Endothelial cell of umbilical vein (primary cell): ENCODE data around the gene FPGS. TPM values are rescaled to one million over a fixed set of nuclear protein-coding genes. Genes with fewer than 3 reads are reported as not detected.

ENCODE experiments used
- BruUV-seq: library from RNA; stranded (reverse); fragments of 400-500 nt; replicated peaks from 2 replicates; lab custom pipeline; 2021; lab: Mats Ljungman, UMichigan
- CTCF ChIA-PET: fragments of 300-600, 350-600 bp; sonication (Branson Sonifier 250); formaldehyde crosslinking; loops from one replicate; lab custom pipeline; 2021; ENCODE audit warnings: antibody characterized with exemption, inconsistent platforms; lab: Charles Lee
- POLR2A ChIA-PET: fragments of 300-600, 350-600 bp; sonication (Branson Sonifier 250); formaldehyde crosslinking; loops from one replicate; lab custom pipeline; 2021; ENCODE audit warnings: antibody characterized with exemption, inconsistent platforms; lab: Charles Lee
- DNase-seq: peaks from one replicate; pipeline ENCODE4 v3.0.0-alpha.2; 2011; ENCODE audit warnings: low read depth, low spot score
- FAIRE-seq: peaks from 2 replicates; lab custom pipeline; 2011; peaks lifted over from hg19 to GRCh38; lab: Jason Lieb, UNC
- H2AFZ ChIP-seq: 2 replicates; pipeline ENCODE4 v1.6.0; 2012; ENCODE audit warnings: low read depth, low read length, control low read depth, inconsistent platforms
- H3K27ac ChIP-seq: 2 replicates; pipeline ENCODE4 v1.5.1; 2011; ENCODE audit warnings: low read depth, mild to moderate bottlenecking, control low read depth, low read length, moderate library complexity; ENCODE audit not compliant: insufficient read depth
- H3K27me3 ChIP-seq, 2 experiments: 2 replicates each; pipeline versions ENCODE4 v1.6.0 to v1.6.1; 2011; ENCODE audit warnings: low read length in 2 of 2, mixed read lengths in 1 of 2; ENCODE audit not compliant: control insufficient read depth in 2 of 2, insufficient read depth in 2 of 2
- H3K36me3 ChIP-seq, 2 experiments: 2 replicates in 1 of 2; 3 replicates in 1 of 2; pipeline ENCODE4 v1.5.1; 2011; ENCODE audit warnings: low read length in 2 of 2, mild to moderate bottlenecking in 1 of 2, moderate library complexity in 1 of 2; ENCODE audit not compliant: control insufficient read depth in 2 of 2, insufficient read depth in 2 of 2; ENCODE audit errors: extremely low read depth in 1 of 2
- H3K4me1 ChIP-seq: 3 replicates; pipeline ENCODE4 v1.5.1; 2011; ENCODE audit warnings: mild to moderate bottlenecking, low read length; ENCODE audit not compliant: control insufficient read depth, insufficient read depth; ENCODE audit errors: extremely low read depth
- H3K4me2 ChIP-seq: 2 replicates; pipeline ENCODE4 v1.6.1; 2011; ENCODE audit warnings: low read length, control low read depth, mixed read lengths; ENCODE audit not compliant: insufficient read depth
- H3K4me3 ChIP-seq, 3 experiments: fragments of 200-600 bp in 1 of 3; sonication (generic), shearing (Covaris generic) in 1 of 3; replicated peaks in 1 of 3; 2 replicates each; pipeline ENCODE4 v1.5.1; 2011 to 2016; ENCODE audit warnings: control low read depth in 3 of 3, low read length in 3 of 3, mild to moderate bottlenecking in 2 of 3, inconsistent platforms in 1 of 3, low read depth in 1 of 3, moderate library complexity in 1 of 3; ENCODE audit not compliant: insufficient read depth in 1 of 3
- H3K79me2 ChIP-seq: 2 replicates; pipeline ENCODE4 v1.6.0; 2012; ENCODE audit warnings: low read length, inconsistent platforms; ENCODE audit not compliant: control insufficient read depth, insufficient read depth
- H3K9ac ChIP-seq: replicated peaks from 2 replicates; pipeline ENCODE3; 2011; ENCODE audit warnings: low read length, control low read depth; ENCODE audit not compliant: insufficient read depth; ENCODE audit errors: extremely low read depth
- H3K9me1 ChIP-seq: replicated peaks from 3 replicates; pipeline ENCODE4 v1.6.0; 2011; ENCODE audit warnings: mild to moderate bottlenecking, low read length; ENCODE audit not compliant: control insufficient read depth, insufficient read depth; ENCODE audit errors: extremely low read depth
- H3K9me3 ChIP-seq: replicated peaks from 2 replicates; pipeline ENCODE4 v1.5.1; 2012; ENCODE audit warnings: low read length, inconsistent platforms; ENCODE audit not compliant: control insufficient read depth, insufficient read depth
- H4K20me1 ChIP-seq: replicated peaks from 2 replicates; pipeline ENCODE3; 2011; ENCODE audit warnings: mild to moderate bottlenecking, low read length; ENCODE audit not compliant: control insufficient read depth, insufficient read depth; ENCODE audit errors: extremely low read depth
- CTCF ChIP-seq, 2 donors: IDR thresholded peaks; 1 replicate in 1 of 2; 2 replicates in 1 of 2; pipeline ENCODE4 v1.5.1; 2011; ENCODE audit warnings: low read length in 2 of 2, mild to moderate bottlenecking in 2 of 2, moderate library complexity in 2 of 2, control low read depth in 1 of 2, inconsistent platforms in 1 of 2, low read depth in 1 of 2; ENCODE audit not compliant: insufficient read depth in 1 of 2; ENCODE audit errors: extremely low read depth in 1 of 2
- FOS ChIP-seq: IDR thresholded peaks from 2 replicates; pipeline ENCODE4 v1.6.1; 2011; ENCODE audit warnings: mild to moderate bottlenecking, low read length, moderate library complexity, borderline replicate concordance; ENCODE audit not compliant: insufficient read depth
- GATA2 ChIP-seq: IDR thresholded peaks from 2 replicates; pipeline ENCODE4 v1.7.0; 2011; ENCODE audit warnings: low read depth, mild to moderate bottlenecking, moderate library complexity, mixed read lengths, low read length; ENCODE audit not compliant: insufficient read length, insufficient read depth
- JUN ChIP-seq: IDR thresholded peaks from 2 replicates; pipeline ENCODE4 v1.6.1; 2011; ENCODE audit warnings: borderline replicate concordance, low read depth; ENCODE audit not compliant: insufficient read length, insufficient read depth
- MAX ChIP-seq: IDR thresholded peaks from 2 replicates; pipeline ENCODE4 v1.6.1; 2011; ENCODE audit not compliant: insufficient read depth, insufficient read length
- MYC ChIP-seq: IDR thresholded peaks from one replicate; pipeline ENCODE4 v1.6.1; 2011; ENCODE audit warnings: mild to moderate bottlenecking, low read depth, low read length
- POLR2A ChIP-seq: IDR thresholded peaks from 2 replicates; pipeline ENCODE4 v1.6.1; 2012; ENCODE audit warnings: low read depth, mild to moderate bottlenecking, control low read depth, low read length
- dilution Hi-C: fragments of 300-500 bp; cut with MboI; formaldehyde crosslinking; loops from one replicate; pipeline ENCODE4 v1.15.0; 2019; ENCODE audit warnings: low sequenced_read_pairs; ENCODE audit not compliant: extremely low pct_ligation_motif_present
- intact Hi-C: fragments of 100-400 bp; cut with micrococcal nuclease; formaldehyde crosslinking; loops from one replicate; pipeline ENCODE4 v1.10.0; 2022
- polyA plus RNA-seq, 4 experiments: library from polyadenylated mRNA; depleted of rRNA in 3 of 4; stranded (reverse) in 3 of 4; unstranded in 1 of 4; fragments of >200 nt; gene quantifications; 2 replicates each; pipeline versions ENCODE4 v1.2.1 to v1.2.3, GENCODE V29; 2011 to 2012; ENCODE audit warnings: missing spikeins in 1 of 4
- total RNA-seq: library from RNA; stranded (reverse); gene quantifications from 2 replicates; pipeline ENCODE4 v1.2.3, GENCODE V29; 2021

The FPGS gene
- total and polyA plus RNA-seq, 2 donors (not counting 3 experiments of a cell fraction or from before 2014, with no cell fraction given), result 77.7 to 90.2 TPM

GRCh38 chr9:127801955-127802575 lies 617 bp upstream of the FPGS start:
- no peaks in the 10 kb centered on the region for H3K9me1 ChIP-seq
- H3K27ac ChIP-seq, result peak overlapping the region; percentile 43
- TF ChIP-seq CTCF (IDR thresholded peaks at IDR 0.05; ENCODE audit: extremely low read depth in 1 of 2, insufficient read depth in 1 of 2, low read depth in 1 of 2, low read length in 2 of 2) (peak; percentile 5), FOS (no peak), MYC (no peak), MAX (no peak), POLR2A (no peak), GATA2 (no peak), JUN (no peak)
- CTCF ChIA-PET, result interaction anchor here (0.8 to 1.9 kb wide), 3 partner anchors 67 to 120 kb away, joined by 6 to 9 read pairs (median 6); partner anchors contain the start of gene TOR2A
- POLR2A ChIA-PET, result interaction anchor here (1.5 kb wide), 1 partner anchor 9 kb away, joined by 3 read pairs; no protein-coding TSS in a partner anchor
- FAIRE-seq (peak; percentile 44), DNase-seq (no peak)
- H2AFZ ChIP-seq, result peak overlapping the region; percentile 85
- H3K27me3 ChIP-seq, result no peaks in the 10 kb centered on the region
- no peaks in the 10 kb centered on the region for H4K20me1 ChIP-seq
- no peaks in the 10 kb centered on the region for H3K9me3 ChIP-seq
- H3K4me3 ChIP-seq, result peak overlapping the region in 2 of 3 experiments; percentile 36 to 53
- peaks cover under 1 to 6% of the 10 kb centered on the region in 2 experiments for H3K36me3 ChIP-seq
- H3K4me1 ChIP-seq, result peaks cover 19% of the 10 kb centered on the region
- peak overlapping the region; percentile 75 for H3K4me2 ChIP-seq
- H3K79me2 ChIP-seq, result peaks cover 18% of the 10 kb centered on the region
- intact Hi-C loops, result loop anchor here (2.0 to 5.0 kb wide), 3 partner anchors 31 to 210 kb away; partner anchors contain the start of gene ENG
- TSS peak; percentile 5 for BruUV-seq
- dilution Hi-C loops, result no loop called here
- H3K9ac ChIP-seq, result peak overlapping the region; percentile 30
